Measurements from ENCODE around the gene WDR53.
"Not testable (repeated sequence)": the region's sequence is repeated elsewhere in the genome, so short reads cannot be mapped to it uniquely, and the experiment has no call there.

Gene WDR53

DNA sequence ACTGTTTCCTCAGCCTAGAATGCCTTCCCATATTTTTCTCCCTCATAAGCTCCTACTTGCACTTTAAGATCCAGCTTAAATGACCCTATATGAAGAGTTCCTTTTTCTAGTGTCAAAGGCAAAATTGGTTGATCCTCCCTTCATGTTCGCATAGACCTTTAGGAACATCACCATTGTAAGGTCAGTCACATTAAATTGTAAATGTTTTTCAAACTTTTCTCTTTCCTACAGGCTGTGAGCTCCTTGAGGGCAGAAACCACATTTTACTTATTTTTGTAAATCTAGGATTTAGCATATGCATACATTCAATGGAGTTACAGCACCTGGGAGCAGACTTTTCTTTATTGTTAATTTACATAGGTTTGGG is 54.0 kb downstream of the WDR53 start:
- Histone ChIP-seq H3K36me3 (no peaks in the 10 kb centered on the region), H3K9me3 (peaks cover under 1 to 16% (median 11%) of the 10 kb centered on the region in 3 donors), H3K4me1 (no peaks in the 10 kb centered on the region), H3K4me3 (no peak overlapping the region), H3K27ac (no peak overlapping the region), H3K27me3 (no peaks in the 10 kb centered on the region)
- no peak for DNase-seq
- intact Hi-C loops (cut with DNase I; ENCODE audit: low total_unique reads) = no loop called here
- TF ChIP-seq, protein P1, sequence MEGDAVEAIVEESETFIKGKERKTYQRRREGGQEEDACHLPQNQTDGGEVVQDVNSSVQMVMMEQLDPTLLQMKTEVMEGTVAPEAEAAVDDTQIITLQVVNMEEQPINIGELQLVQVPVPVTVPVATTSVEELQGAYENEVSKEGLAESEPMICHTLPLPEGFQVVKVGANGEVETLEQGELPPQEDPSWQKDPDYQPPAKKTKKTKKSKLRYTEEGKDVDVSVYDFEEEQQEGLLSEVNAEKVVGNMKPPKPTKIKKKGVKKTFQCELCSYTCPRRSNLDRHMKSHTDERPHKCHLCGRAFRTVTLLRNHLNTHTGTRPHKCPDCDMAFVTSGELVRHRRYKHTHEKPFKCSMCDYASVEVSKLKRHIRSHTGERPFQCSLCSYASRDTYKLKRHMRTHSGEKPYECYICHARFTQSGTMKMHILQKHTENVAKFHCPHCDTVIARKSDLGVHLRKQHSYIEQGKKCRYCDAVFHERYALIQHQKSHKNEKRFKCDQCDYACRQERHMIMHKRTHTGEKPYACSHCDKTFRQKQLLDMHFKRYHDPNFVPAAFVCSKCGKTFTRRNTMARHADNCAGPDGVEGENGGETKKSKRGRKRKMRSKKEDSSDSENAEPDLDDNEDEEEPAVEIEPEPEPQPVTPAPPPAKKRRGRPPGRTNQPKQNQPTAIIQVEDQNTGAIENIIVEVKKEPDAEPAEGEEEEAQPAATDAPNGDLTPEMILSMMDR (IDR thresholded peaks at IDR 0.05) = no peak

DNA sequence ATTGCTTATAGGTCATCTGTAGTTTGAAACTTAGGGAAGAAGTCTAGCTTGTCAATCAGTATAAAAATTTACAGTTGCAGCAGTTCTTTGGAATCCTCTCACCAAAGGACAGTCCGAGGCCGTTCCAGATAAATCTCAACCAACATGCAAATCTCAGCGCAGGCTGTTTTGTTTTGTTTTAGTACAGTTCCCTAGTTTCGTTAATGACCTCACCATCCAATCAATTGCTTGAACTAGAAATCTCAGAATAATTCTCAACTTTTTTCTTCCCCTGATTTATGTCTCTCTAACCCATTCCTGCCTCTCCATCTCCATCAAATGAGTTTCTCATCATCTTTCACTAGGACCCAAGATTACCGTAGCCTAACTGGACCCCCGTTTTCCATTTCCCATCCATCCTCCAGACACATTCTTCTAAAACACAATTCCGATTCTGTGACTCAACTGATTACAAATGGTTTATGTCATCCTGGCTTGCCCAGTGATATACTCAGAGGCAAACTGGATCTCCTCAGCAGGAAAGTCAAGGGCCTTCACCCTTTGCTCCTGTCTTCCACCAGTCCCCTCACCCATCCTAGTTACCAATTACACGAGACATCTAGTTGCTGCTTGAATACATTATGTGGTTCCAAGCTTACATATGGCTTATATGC is 54.5 kb downstream of the WDR53 start:
- H3K4me1 ChIP-seq = no peaks in the 10 kb centered on the region
- DNase-seq = no peak
- intact Hi-C loops (cut with DNase I; ENCODE audit: low total_unique reads) = no loop called here
- no peaks in the 10 kb centered on the region for H3K27me3 ChIP-seq
- H3K9me3 ChIP-seq = peaks cover 0 to 11% (median 6%) of the 10 kb centered on the region in 3 donors
- TF ChIP-seq, protein P1 (IDR thresholded peaks at IDR 0.05) = no peak
- H3K4me3 ChIP-seq = no peak overlapping the region
- no peak overlapping the region for H3K27ac ChIP-seq
- no peaks in the 10 kb centered on the region for H3K36me3 ChIP-seq

DNA sequence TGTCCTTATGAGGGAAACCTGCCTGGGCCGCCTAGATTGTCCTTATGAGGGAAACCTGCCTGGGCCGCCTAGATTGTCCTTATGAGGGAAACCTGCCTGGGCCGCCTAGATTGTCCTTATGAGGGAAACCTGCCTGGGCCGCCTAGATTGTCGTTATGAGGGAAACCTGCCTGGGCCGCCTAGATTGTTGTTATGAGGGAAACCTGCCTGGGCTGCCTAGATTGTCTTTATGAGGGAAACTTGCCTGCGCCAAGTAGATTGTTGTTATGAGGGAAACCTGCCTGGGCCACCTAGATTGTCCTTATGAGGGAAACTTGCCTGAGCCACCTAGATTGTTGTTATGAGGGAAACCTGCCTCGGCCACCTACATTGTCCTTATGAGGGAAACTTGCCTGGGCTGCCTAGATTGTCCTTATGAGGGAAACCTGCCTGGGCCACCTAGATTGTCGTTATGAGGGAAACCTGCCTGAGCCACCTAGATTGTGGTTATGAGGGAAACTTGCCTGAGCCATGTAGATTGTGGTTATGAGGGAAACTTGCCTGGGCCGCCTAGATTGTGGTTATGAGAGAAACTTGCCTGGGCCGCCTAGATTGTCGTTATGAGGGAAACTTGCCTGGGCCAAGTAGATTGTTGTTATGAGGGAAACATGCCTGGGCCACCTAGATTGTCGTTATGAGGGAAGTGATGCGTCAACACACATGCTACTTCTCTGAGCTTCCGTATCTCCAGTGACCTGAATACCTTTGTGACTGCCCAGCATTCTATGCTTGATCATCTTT is 56.5 kb downstream of the WDR53 start:
- H3K27ac ChIP-seq; H3K4me1 ChIP-seq; H3K27me3 ChIP-seq; DNase-seq; H3K9me3 ChIP-seq; H3K36me3 ChIP-seq; intact Hi-C loops (cut with DNase I; ENCODE audit: low total_unique reads); H3K4me3 ChIP-seq: not testable (repeated sequence)

DNA sequence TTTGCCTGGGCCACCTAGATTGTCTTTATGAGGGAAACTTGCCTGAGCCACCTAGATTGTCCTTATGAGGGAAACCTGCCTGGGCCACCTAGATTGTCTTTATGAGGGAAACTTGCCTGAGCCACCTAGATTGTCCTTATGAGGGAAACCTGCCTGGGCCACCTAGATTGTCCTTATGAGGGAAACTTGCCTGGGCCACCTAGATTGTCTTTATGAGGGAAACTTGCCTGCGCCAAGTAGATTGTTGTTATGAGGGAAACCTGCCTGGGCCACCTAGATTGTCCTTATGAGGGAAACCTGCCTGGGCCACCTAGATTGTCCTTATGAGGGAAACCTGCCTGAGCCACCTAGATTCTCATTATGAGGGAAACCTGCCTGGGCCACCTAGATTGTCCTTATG is 57.2 kb downstream of the WDR53 start:
- DNase-seq; H3K4me3 ChIP-seq; H3K27me3 ChIP-seq; H3K4me1 ChIP-seq; intact Hi-C loops (cut with DNase I; ENCODE audit: low total_unique reads); H3K9me3 ChIP-seq; H3K27ac ChIP-seq; H3K36me3 ChIP-seq: not testable (repeated sequence)

DNA sequence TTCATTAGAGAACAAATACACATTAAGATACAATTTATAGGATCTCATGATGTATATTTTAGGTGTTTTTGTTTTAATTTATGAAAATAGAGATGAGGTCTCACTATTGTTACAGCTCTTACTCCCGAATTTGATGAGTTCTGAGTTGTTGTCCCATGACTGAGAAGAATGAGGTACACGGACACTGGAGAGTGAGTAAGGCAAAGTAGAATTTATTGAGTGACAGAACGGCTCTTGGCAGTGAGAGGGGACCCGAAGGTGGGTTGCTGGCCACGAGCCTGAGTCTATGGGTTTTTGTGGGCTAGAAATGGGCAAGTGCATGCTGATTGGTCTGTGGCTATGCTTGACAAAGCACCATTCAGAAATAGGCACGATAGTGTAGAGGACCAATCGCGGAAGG is 61.7 kb downstream of the WDR53 start:
- TF ChIP-seq, protein P1 (IDR thresholded peaks at IDR 0.05) = no peak
- Histone ChIP-seq H3K4me1 (peaks cover 0 to 5% (median 2%) of the 10 kb centered on the region in 4 donors), H3K36me3 (no peaks in the 10 kb centered on the region), H3K27ac (no peak overlapping the region), H3K9me3 (peaks cover 0 to 6% (median 0%) of the 10 kb centered on the region in 3 donors), H3K4me3 (no peak overlapping the region), H3K27me3 (no peaks in the 10 kb centered on the region)
- intact Hi-C loops (cut with DNase I; ENCODE audit: low total_unique reads) = no loop called here
- no peak for DNase-seq

DNA sequence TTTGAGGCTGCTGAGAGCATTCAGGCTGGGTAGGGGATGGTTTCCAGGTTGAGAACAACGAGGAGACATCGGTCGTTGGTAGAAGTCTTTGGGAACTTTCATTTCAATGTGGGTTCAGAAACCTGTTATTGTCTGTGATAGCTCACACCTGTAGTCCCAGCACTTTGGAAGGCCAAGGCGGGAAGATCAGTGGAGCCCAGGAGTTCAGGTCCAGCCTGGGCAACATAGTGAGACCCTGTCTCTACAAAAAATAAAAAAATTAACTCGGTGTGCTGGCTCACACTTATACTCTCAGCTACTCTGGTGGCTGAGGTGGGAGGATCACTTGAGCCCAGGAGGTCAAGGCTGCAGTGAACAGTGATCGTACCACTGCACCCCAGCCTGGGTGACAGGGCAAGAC is 63.8 kb downstream of the WDR53 start:
- H3K27me3 ChIP-seq = no peaks in the 10 kb centered on the region
- H3K27ac ChIP-seq = peak overlapping the region in 1 of 2 donors; percentile 95
- H3K4me3 ChIP-seq = no peak overlapping the region
- intact Hi-C loops (cut with DNase I; ENCODE audit: low total_unique reads) = no loop called here
- TF ChIP-seq, protein P1 (IDR thresholded peaks at IDR 0.05) = no peak
- no peak for DNase-seq
- H3K4me1 ChIP-seq = peaks cover 0 to 25% (median 14%) of the 10 kb centered on the region in 4 donors
- no peaks in the 10 kb centered on the region for H3K36me3 ChIP-seq
- peaks cover 0 to 6% (median 0%) of the 10 kb centered on the region in 3 donors for H3K9me3 ChIP-seq

All from tibial artery (tissue), 4 donors.